ENCODE results near the gene RNF150.
A peak's percentile ranks its signal among the peaks of the same experiment; 100 is the strongest.

The RNF150 gene

GRCh38 chr4:140931911-140932310, 201.4 kb downstream of the RNF150 start:
- Mint-ChIP-seq H3K4me1 (peaks cover 17% of the 10 kb centered on the region), H3K4me3 (no peak overlapping the region)
- DNase-seq = no peak

GRCh38 chr4:140930557-140930956, 202.7 kb downstream of the RNF150 start:
- Mint-ChIP-seq H3K9me3 (no peaks in the 10 kb centered on the region), H3K36me3 (ENCODE audit: low read depth) (no peaks in the 10 kb centered on the region), H3K4me1 (peaks cover 17% of the 10 kb centered on the region), H3K4me3 (no peak overlapping the region), H3K27ac (peak overlapping the region; percentile 19), H3K27me3 (ENCODE audit: low read depth, poor library complexity) (no peaks in the 10 kb centered on the region)
- no peak for DNase-seq
- TF ChIP-seq CTCF (IDR thresholded peaks at IDR 0.05) = no peak

More at GRCh38 chr4:140931911-140932310, 201.4 kb downstream of the RNF150 start:
- Mint-ChIP-seq H3K36me3 (ENCODE audit: low read depth) (no peaks in the 10 kb centered on the region), H3K27ac (peak overlapping the region; percentile 72), H3K27me3 (ENCODE audit: low read depth, poor library complexity) (no peaks in the 10 kb centered on the region), H3K9me3 (no peaks in the 10 kb centered on the region)
- no peak for TF ChIP-seq CTCF (IDR thresholded peaks at IDR 0.05)

GRCh38 chr4:140930011-140930410, 203.3 kb downstream of the RNF150 start:
- H3K27me3 Mint-ChIP-seq (ENCODE audit: low read depth, poor library complexity) = no peaks in the 10 kb centered on the region
- DNase-seq = no peak
- H3K4me1 Mint-ChIP-seq = peaks cover 13% of the 10 kb centered on the region
- H3K27ac Mint-ChIP-seq = no peak overlapping the region
- H3K4me3 Mint-ChIP-seq = no peak overlapping the region
- no peaks in the 10 kb centered on the region for H3K9me3 Mint-ChIP-seq
- TF ChIP-seq CTCF (IDR thresholded peaks at IDR 0.05) = no peak
- no peaks in the 10 kb centered on the region for H3K36me3 Mint-ChIP-seq (ENCODE audit: low read depth)

- DNase-seq = no peak
Observed at GRCh38 chr4:140928880-140929279, 204.4 kb downstream of the RNF150 start.

GRCh38 chr4:140926672-140927071, 206.6 kb downstream of the RNF150 start:
- Mint-ChIP-seq H3K4me1 (peaks cover 9% of the 10 kb centered on the region), H3K27ac (no peak overlapping the region), H3K36me3 (ENCODE audit: low read depth) (no peaks in the 10 kb centered on the region), H3K27me3 (ENCODE audit: low read depth, poor library complexity) (no peaks in the 10 kb centered on the region), H3K9me3 (no peaks in the 10 kb centered on the region), H3K4me3 (no peak overlapping the region)
- TF ChIP-seq CTCF (IDR thresholded peaks at IDR 0.05) = no peak
- no peak for DNase-seq

More at GRCh38 chr4:140928880-140929279, 204.4 kb downstream of the RNF150 start:
- H3K27me3 Mint-ChIP-seq (ENCODE audit: low read depth, poor library complexity) = no peaks in the 10 kb centered on the region
- no peak for TF ChIP-seq CTCF (IDR thresholded peaks at IDR 0.05)
- no peaks in the 10 kb centered on the region for H3K36me3 Mint-ChIP-seq (ENCODE audit: low read depth)
- no peaks in the 10 kb centered on the region for H3K9me3 Mint-ChIP-seq
- peaks cover 13% of the 10 kb centered on the region for H3K4me1 Mint-ChIP-seq
- no peak overlapping the region for H3K4me3 Mint-ChIP-seq
- H3K27ac Mint-ChIP-seq = peak overlapping the region; percentile 44

GRCh38 chr4:140925417-140925816, 207.9 kb downstream of the RNF150 start:
- Mint-ChIP-seq H3K36me3 (ENCODE audit: low read depth) (no peaks in the 10 kb centered on the region), H3K9me3 (no peaks in the 10 kb centered on the region), H3K27ac (no peak overlapping the region), H3K27me3 (ENCODE audit: low read depth, poor library complexity) (no peaks in the 10 kb centered on the region), H3K4me3 (no peak overlapping the region), H3K4me1 (peaks cover under 1% of the 10 kb centered on the region)
- no peak for DNase-seq
- no peak for TF ChIP-seq CTCF (IDR thresholded peaks at IDR 0.05)
